Activated CD4-positive, alpha-beta T cell treated with anti-CD3 and anti-CD28 coated beads, Interleukin-2, amount 10 ng/mL, durations not matched to agents 7 days and 5 days (primary cell): ENCODE measurements around the gene MRPL22. TPM values are rescaled to one million over a fixed set of nuclear protein-coding genes. Genes with fewer than 3 reads are reported as not detected.
"Not testable (repeated sequence)": the region's sequence is repeated elsewhere in the genome, so short reads cannot be mapped to it uniquely, and the experiment has no call there.

ENCODE experiments used
- CTCF ChIA-PET: fragments of 350-600 bp; sonication (Branson Sonifier 250); formaldehyde crosslinking; loops from one replicate; lab custom pipeline; 2021; ENCODE audit warnings: antibody characterized with exemption; lab: Charles Lee
- POLR2A ChIA-PET: fragments of 350-600 bp; sonication (Branson Sonifier 250); formaldehyde crosslinking; loops from one replicate; lab custom pipeline; 2021; ENCODE audit warnings: antibody characterized with exemption; lab: Charles Lee
- DNase-seq: peaks from one replicate; pipeline ENCODE4 v3.0.0-alpha.2; 2020
- H3K27ac Mint-ChIP-seq: one replicate; pipeline ENCODE4 v1.8.0; 2021; ENCODE audit warnings: mild to moderate bottlenecking, moderate library complexity, mixed read lengths
- H3K27me3 Mint-ChIP-seq: one replicate; pipeline ENCODE4 v1.8.0; 2021; ENCODE audit warnings: mixed read lengths
- H3K36me3 Mint-ChIP-seq: one replicate; pipeline ENCODE4 v1.8.0; 2021; ENCODE audit warnings: low read depth, mixed read lengths
- H3K4me1 Mint-ChIP-seq: one replicate; pipeline ENCODE4 v1.8.0; 2021; ENCODE audit warnings: mixed read lengths
- H3K4me3 Mint-ChIP-seq: one replicate; pipeline ENCODE4 v1.8.0; 2021; ENCODE audit warnings: mild to moderate bottlenecking, moderate library complexity, mixed read lengths
- H3K9me3 Mint-ChIP-seq: one replicate; pipeline ENCODE4 v1.8.0; 2021; ENCODE audit warnings: mixed read lengths
- total RNA-seq, 2 experiments: library from RNA; stranded (reverse); gene quantifications; one replicate each; pipeline ENCODE4 v1.2.3, GENCODE V29; 2021

MRPL22 gene
- 10 to 100 TPM; 44.2 to 51.0 TPM for total RNA-seq

DNA sequence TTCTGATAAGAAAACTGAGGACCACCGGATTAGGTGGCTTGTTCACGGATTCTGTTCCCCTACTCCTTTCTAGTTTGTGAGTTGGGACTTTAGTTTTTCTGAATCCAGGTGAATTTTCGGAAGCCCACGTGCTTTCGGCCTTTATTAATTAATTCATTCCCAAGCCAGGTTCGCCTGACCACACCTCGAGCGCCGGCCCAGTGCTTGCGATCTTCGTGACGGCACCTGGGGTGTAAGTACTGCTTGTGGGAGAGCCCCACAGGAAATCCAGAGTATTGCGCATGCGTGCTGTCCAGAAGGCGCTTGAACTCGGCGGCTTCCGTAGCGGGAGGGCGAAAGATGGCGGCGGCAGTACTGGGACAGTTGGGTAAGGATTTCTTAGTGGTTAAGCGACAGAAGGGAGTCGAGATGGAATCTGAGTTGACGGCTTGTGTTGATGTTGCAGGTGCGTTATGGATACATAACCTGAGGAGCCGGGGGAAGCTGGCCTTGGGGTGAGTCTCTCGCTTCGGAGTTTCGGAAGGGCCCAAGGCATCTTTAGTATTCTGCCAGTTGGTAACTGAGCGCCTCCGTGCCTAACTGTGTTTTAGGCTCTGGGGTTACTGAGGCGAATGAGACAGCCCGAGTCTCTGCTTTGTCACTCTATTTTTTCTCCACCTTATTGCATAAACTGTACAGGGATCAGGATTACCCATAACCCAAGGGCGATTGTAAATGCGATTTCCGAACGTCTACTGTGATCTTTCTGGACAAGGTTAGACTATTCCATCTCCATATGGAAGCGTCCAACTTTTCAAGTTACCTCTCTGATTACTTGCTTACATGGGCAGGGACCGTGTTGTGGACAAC is at the start of gene MRPL22:
TSS of gene MRPL22 (plus strand) at position 302 of the 849 bp plus-strand sequence. CDS start at position 340, 38 bp downstream.
- Mint-ChIP-seq H3K27ac (peak within 1 kb of the TSS; percentile 95), H3K4me3 (peak within 1 kb of the TSS; percentile 90), H3K4me1 (peaks cover 48% of the 10 kb centered on the region), H3K9me3 (no peaks in the 10 kb centered on the region), H3K36me3 (no peaks in the 10 kb centered on the region), H3K27me3 (no peaks in the 10 kb centered on the region)
- ChIA-PET POLR2A (no interaction called here), CTCF (interaction anchor here (1.0 to 1.6 kb wide), 2 partner anchors 10 to 17 kb away, joined by 3 to 5 read pairs; no protein-coding TSS in a partner anchor)
- DNase-seq = peak; percentile 96

DNA sequence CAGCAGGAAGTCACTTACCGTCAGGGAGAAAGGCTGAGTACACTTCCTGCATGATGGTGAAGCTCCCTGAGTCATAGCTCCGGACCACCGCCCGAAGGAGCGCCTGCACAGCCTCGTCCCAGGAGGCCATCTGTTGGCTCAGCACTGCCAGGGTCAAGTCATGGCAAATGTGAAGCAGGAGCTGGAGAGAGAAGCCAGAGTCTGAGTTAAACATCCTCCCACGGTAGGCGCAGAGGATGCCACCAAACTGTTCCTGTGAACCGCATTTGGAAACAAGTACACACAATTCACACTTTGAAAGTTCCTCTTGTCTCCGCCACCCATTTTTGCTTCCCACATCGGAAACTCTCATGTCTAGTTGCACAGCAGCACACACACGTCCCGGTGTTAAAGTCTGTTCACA is 48.5 kb upstream of the MRPL22 start:
- Mint-ChIP-seq H3K9me3 (peaks cover 1% of the 10 kb centered on the region), H3K27me3 (no peaks in the 10 kb centered on the region), H3K36me3 (peaks cover 55% of the 10 kb centered on the region), H3K4me1 (peaks cover 4% of the 10 kb centered on the region), H3K27ac (no peak overlapping the region), H3K4me3 (no peak overlapping the region)
- ChIA-PET POLR2A (no interaction called here), CTCF (interaction anchor here (2.7 kb wide), 1 partner anchor 11 kb away, joined by 8 read pairs; no protein-coding TSS in a partner anchor)
- no peak for DNase-seq

DNA sequence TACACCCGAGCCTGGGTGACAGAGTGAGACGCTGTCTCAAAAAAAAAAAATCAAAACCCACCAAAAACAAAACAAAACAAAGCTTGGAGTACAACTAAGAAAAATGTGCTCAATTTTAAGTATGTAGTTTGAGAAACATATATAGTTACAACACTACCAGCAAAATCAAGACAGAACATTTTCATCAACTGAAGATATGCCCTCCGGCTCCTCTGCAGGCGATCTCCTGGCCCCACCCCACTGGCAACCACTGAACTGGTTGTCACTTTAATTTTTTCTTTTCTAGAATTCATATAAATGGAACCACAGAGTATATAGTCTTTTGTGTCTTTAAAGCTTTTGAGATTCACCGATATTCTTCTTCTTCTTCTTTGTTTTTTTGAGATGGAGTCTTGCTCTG is 47.5 kb upstream of the MRPL22 start:
- H3K9me3 Mint-ChIP-seq = no peaks in the 10 kb centered on the region
- DNase-seq = no peak
- ChIA-PET CTCF (interaction anchor here (0.6 to 2.7 kb wide), 3 partner anchors 10 to 259 kb away, joined by 4 to 8 read pairs (median 4); no protein-coding TSS in a partner anchor), POLR2A (no interaction called here)
- H3K27me3 Mint-ChIP-seq = no peaks in the 10 kb centered on the region
- H3K4me3 Mint-ChIP-seq = no peak overlapping the region
- H3K27ac Mint-ChIP-seq = no peak overlapping the region
- peaks cover 4% of the 10 kb centered on the region for H3K4me1 Mint-ChIP-seq
- H3K36me3 Mint-ChIP-seq = peaks cover 50% of the 10 kb centered on the region

DNA sequence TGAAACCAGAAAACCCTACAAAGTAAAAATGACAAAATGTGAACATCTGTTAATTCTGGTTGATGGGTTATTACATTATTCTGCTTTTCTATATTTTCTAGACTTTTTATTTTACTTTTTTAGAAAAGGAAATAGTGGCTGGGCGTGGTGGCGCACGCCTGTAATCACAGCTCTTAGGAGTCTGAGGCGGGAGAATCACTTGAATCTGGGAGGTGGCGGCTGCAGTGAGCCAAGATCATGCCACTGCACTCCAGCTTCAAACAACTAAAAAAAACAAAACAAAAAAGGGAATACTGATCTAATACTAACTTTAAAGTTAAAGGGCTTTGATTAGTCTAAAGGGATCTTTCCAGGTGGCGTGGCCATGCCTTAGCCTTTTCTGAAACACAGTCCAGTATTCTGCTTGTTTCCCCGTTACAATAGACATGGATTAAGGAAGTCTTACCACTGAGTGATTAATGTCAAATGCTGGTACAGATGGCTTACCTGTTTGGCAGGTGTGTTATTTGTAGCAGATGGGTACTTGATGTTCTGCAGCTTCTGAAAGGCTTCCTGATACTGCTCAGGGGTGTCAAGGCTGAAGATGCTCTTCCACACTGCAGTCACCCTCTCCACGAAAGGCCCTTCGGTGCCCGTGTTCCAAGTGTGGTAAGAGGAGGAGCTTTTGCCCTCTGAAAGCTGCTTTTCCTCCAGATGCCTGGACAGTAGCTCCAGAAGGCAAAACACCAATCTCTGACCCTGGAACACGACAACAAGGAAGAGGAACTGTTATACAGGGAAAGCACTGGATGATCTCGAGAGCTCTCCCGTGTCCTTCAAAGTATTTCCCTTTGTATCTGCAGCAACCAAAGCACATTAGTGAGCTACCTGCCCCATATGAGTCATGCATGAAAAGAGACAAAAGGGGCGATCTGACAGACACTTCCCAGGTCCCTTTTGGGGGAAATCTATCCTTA is 45.0 kb upstream of the MRPL22 start:
- H3K27ac Mint-ChIP-seq = no peak overlapping the region
- POLR2A ChIA-PET = no interaction called here

DNA sequence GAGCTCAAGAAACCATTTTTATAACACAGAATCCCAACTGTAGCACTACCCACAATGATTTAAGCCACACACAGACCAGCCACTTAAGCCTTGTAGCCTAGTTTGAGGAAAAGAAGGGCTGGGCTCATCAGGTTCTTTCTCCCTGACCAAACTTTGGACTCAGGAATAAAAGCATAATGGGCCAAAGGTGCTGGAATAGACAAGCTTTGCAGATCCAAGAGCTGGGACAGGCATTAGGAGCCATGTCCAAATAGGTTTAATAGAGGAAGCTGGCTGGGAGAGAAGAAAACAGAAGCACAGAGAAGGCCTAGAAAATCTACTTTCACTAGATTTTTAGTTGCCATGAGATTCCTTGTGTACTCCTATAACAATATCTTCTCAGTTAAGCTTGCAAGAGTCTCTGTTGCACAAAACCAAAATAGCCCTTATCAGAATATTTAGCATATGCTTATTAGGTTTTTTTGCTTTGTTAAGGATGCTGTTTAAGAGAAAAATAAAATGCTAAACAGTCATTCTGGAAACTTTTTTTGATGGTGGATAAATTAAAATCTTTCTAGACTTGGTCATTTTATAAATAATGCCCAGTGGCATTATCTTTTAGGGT is 44.2 kb upstream of the MRPL22 start:
- ChIA-PET CTCF (interaction anchor here (1.1 kb wide), 1 partner anchor 13 kb away, joined by 3 read pairs; no protein-coding TSS in a partner anchor), POLR2A (no interaction called here)
- Mint-ChIP-seq H3K36me3 (peaks cover 47% of the 10 kb centered on the region), H3K4me3 (no peak overlapping the region), H3K4me1 (peaks cover 4% of the 10 kb centered on the region), H3K27me3 (no peaks in the 10 kb centered on the region), H3K9me3 (no peaks in the 10 kb centered on the region), H3K27ac (no peak overlapping the region)
- DNase-seq = no peak

More for the DNA sequence above, 45.0 kb upstream of the MRPL22 start:
- H3K36me3 Mint-ChIP-seq = peaks cover 48% of the 10 kb centered on the region
- H3K4me1 Mint-ChIP-seq = peaks cover 4% of the 10 kb centered on the region
- H3K9me3 Mint-ChIP-seq = no peaks in the 10 kb centered on the region
- H3K27me3 Mint-ChIP-seq = no peaks in the 10 kb centered on the region
- CTCF ChIA-PET = interaction anchor here (1.1 kb wide), 1 partner anchor 12 kb away, joined by 3 read pairs; no protein-coding TSS in a partner anchor
- no peak for DNase-seq
- H3K4me3 Mint-ChIP-seq = no peak overlapping the region

DNA sequence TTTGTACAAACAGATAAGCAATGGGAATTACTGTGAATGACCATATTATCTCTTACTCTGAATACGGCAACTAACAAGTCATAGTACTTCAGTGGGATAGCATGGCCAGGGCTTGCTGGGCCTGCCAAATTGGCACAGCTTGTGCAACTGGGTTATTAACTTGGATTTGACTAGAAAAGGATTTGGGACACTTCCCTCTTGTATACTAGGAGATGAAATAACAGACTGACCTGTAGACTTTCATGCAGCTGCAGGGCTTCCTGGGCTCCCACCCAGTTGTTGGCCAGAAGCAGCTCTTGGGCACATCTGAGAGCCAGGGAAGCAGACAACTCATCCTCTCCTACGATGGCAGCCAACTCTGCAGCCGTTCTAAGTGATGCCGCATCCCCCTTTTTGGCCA is 42.7 kb upstream of the MRPL22 start:
- H3K27me3 Mint-ChIP-seq = no peaks in the 10 kb centered on the region
- CTCF ChIA-PET = interaction anchor here (0.6 kb wide), 1 partner anchor 241 kb away, joined by 3 read pairs; no protein-coding TSS in a partner anchor

DNA sequence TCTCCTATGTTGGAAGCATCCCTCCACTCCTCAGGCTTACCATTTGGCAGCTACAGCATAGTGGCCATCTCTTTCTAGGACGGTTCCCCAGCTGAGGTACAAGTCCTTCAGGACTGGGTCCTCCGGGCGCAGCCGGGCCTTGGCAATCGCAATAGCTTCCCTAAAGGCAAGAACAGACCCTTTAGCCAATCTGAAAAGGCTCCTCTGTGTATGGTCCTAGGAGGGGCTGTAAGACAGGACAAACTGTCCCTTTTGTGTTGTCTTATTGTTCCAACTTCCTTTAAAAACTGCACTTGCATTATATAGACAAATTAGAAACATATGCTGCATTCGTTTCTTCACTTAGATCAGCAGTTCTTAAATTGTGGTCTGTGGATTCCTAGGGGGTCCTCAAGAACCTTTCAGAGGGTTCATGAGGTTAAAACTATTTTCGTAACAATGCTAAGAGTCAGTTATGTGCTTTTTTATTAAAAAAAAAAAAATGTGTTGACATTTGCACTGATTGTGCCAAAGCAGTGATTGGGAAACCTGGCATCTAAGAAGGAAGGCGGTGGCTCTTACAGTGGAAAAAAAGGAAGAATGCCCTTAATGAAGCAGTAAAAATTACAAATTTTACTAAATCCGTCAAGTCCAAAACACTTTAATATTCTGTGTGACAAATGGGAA is 41.6 kb upstream of the MRPL22 start:
- CTCF ChIA-PET = no interaction called here
- no peak overlapping the region for H3K4me3 Mint-ChIP-seq
- POLR2A ChIA-PET = no interaction called here
- H3K4me1 Mint-ChIP-seq = no peaks in the 10 kb centered on the region
- H3K9me3 Mint-ChIP-seq = no peaks in the 10 kb centered on the region
- peaks cover 50% of the 10 kb centered on the region for H3K36me3 Mint-ChIP-seq
- no peak for DNase-seq
- no peak overlapping the region for H3K27ac Mint-ChIP-seq
- H3K27me3 Mint-ChIP-seq = no peaks in the 10 kb centered on the region

More for the DNA sequence above, 42.7 kb upstream of the MRPL22 start:
- H3K4me3 Mint-ChIP-seq = no peak overlapping the region
- POLR2A ChIA-PET = no interaction called here
- no peaks in the 10 kb centered on the region for H3K4me1 Mint-ChIP-seq
- no peak for DNase-seq
- H3K9me3 Mint-ChIP-seq = no peaks in the 10 kb centered on the region
- H3K36me3 Mint-ChIP-seq = peaks cover 51% of the 10 kb centered on the region
- H3K27ac Mint-ChIP-seq = no peak overlapping the region

DNA sequence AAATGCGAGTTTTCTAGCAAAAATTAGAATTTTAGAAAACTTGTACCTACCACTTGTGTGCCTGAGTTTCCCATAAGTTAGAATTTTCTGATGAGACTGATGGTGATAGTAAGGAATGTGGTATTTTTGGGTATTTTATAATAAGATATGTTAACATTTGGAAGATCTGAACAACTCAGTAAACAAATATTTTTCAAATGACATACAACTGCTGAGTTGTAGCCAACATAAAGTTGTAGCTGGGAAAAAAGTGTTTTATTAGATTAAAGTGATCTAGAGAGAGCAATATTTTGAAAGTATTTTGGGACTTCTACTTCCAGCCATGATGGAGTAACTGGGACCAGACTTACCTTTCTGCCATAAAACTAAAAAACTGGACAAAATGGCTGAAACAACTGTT is 40.8 kb upstream of the MRPL22 start:
- no peak overlapping the region for H3K4me3 Mint-ChIP-seq
- DNase-seq = no peak
- no peak overlapping the region for H3K27ac Mint-ChIP-seq
- H3K4me1 Mint-ChIP-seq = no peaks in the 10 kb centered on the region
- POLR2A ChIA-PET = no interaction called here
- no peaks in the 10 kb centered on the region for H3K27me3 Mint-ChIP-seq
- H3K9me3 Mint-ChIP-seq = no peaks in the 10 kb centered on the region
- CTCF ChIA-PET = no interaction called here
- H3K36me3 Mint-ChIP-seq = peaks cover 53% of the 10 kb centered on the region

DNA sequence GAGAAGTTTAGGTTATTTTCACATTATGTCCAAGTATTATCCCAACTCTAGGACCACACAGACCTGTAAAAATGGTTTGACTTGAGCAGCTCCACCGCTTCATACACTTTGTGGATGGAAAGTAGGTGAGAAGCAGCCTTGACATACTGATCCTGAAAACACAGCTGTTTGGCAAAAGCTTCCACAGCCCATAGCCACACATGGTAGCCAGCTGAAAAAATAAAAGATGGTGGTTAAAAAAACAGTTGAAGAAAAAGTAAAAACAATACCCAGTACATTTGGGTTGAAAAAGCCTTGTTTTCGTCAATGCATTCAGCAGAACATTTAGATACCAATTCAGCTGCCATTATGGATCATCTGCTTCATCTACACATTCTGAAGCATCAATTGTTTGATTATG is 39.6 kb upstream of the MRPL22 start:
- H3K27me3 Mint-ChIP-seq = no peaks in the 10 kb centered on the region
- ChIA-PET CTCF (no interaction called here), POLR2A (no interaction called here)
- H3K27ac Mint-ChIP-seq = no peak overlapping the region
- no peak for DNase-seq
- H3K4me3 Mint-ChIP-seq = no peak overlapping the region
- no peaks in the 10 kb centered on the region for H3K4me1 Mint-ChIP-seq
- H3K36me3 Mint-ChIP-seq = peaks cover 45% of the 10 kb centered on the region
- no peaks in the 10 kb centered on the region for H3K9me3 Mint-ChIP-seq

DNA sequence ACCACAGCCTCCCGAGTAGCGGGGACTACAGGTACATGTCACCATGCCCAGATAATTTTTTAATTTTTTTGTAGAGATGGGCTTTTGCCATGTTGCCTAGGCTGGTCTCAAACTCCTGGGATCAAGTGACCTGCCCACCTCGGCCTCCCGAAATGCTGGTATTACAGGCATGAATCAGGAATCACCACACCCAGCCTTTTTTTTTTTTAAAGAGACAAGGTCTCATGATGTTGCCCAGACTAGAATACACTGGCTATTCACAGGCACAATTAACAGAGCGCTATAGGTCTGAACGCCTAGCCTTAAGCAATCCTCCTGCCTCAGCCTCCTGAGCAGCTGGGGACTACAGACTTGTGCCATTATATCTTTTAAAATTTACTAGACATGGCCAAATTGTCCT is 39.0 kb upstream of the MRPL22 start:
- ChIA-PET CTCF (interaction anchor here (3.1 kb wide), 1 partner anchor 9 kb away, joined by 8 read pairs; no protein-coding TSS in a partner anchor), POLR2A (no interaction called here)
- no peaks in the 10 kb centered on the region for H3K4me1 Mint-ChIP-seq
- no peaks in the 10 kb centered on the region for H3K9me3 Mint-ChIP-seq
- H3K36me3 Mint-ChIP-seq = peaks cover 44% of the 10 kb centered on the region
- no peak for DNase-seq
- no peaks in the 10 kb centered on the region for H3K27me3 Mint-ChIP-seq
- no peak overlapping the region for H3K27ac Mint-ChIP-seq
- no peak overlapping the region for H3K4me3 Mint-ChIP-seq

DNA sequence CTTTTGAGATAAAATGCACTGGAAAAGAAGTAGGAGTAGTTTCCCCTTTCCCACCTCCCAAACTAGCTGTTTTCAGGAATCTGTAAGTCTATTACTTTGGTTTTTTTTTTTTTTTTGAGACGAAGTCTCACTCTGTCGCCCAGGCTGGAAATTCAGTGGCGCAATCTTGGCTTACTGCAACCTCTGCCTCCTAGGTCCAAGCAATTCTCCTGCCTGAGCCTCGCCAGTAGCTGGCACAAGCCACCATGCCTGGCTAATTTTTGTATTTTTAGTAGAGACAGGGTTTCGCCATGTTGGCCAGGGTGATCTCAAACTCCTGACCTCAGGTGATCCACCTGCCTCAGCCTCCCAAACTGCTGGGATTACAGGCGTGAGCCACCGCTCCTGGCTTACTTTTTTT is 35.3 kb upstream of the MRPL22 start:
- peaks cover 47% of the 10 kb centered on the region for H3K36me3 Mint-ChIP-seq
- H3K4me1 Mint-ChIP-seq, H3K9me3 Mint-ChIP-seq, DNase-seq, POLR2A ChIA-PET, H3K27ac Mint-ChIP-seq, H3K4me3 Mint-ChIP-seq, H3K27me3 Mint-ChIP-seq: not testable (repeated sequence)
- CTCF ChIA-PET = interaction anchor here (0.6 kb wide), 1 partner anchor 55 kb away, joined by 3 read pairs; no protein-coding TSS in a partner anchor

DNA sequence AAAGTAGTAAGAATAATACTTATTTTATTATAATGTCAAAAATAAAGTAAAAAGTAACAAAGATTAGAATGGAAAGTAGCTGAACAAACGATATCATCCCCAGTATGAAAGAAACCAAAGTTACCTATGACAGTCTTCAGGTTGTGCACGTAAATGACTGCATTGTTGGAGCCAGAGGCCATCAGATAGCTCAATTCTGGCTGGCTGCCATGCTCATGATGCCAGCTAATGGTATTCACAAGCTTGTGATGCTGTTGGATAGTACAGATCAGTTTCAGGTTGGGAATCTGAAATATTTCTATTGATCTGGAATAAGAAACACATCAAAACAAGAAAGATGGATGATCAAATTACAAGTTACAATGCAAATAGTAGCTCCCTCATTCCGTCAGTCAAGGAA is 24.0 kb upstream of the MRPL22 start:
- Mint-ChIP-seq H3K27ac (no peak overlapping the region), H3K9me3 (no peaks in the 10 kb centered on the region), H3K4me1 (no peaks in the 10 kb centered on the region), H3K36me3 (peaks cover 31% of the 10 kb centered on the region), H3K4me3 (no peak overlapping the region), H3K27me3 (no peaks in the 10 kb centered on the region)
- no peak for DNase-seq
- ChIA-PET POLR2A (no interaction called here), CTCF (interaction anchor here (0.6 to 1.5 kb wide), 3 partner anchors 11 to 102 kb away, joined by 3 to 6 read pairs (median 4); no protein-coding TSS in a partner anchor)
